Mammary epithelial cell (primary cell): ENCODE results near the gene GTF2H4.
"Not testable (repeated sequence)": the region's sequence is repeated elsewhere in the genome, so short reads cannot be mapped to it uniquely, and the experiment has no call there.

Experiments
- CTCF ChIP-seq, 2 donors: IDR thresholded peaks in 1 of 2; conservative IDR thresholded peaks in 1 of 2; 2 replicates each; pipeline ENCODE4 v1.5.1; 2011 to 2012; ENCODE audit warnings: inconsistent platforms in 2 of 2, low read length in 2 of 2, mild to moderate bottlenecking in 2 of 2, control low read depth in 1 of 2, low read depth in 1 of 2; ENCODE audit not compliant: insufficient read depth in 1 of 2; ENCODE audit errors: extremely low read depth in 1 of 2
- EZH2 ChIP-seq: IDR thresholded peaks from 2 replicates; pipeline ENCODE4 v1.6.1; 2012; ENCODE audit warnings: low read length, inconsistent platforms, borderline replicate concordance

DNA sequence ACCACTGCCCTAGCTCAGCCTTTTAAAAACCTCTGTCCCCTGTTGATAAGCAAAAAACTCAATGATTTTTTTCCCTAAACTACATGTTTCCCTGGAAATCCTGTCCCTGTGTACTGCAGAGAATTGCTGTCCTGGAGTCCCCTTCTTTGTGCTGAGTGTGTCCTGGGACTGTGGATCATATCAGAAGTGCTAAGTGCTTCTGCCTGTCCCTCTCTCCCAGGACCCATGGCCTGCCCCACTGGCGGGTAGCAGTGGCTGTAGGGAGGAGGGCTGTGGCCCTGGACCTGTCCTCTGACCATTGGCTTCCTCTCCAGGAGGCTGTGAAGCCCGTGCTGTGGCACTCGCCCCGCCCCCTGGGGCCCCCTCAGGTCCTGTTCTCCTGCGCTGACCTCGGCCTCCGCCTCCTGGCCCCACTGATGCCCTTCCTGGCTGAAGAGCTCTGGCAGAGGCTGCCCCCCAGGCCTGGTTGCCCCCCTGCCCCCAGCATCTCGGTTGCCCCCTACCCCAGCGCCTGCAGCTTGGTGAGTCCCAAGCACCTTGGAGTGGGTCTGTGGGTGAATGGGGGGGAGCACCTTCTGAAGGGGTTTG lies 16.1 kb downstream of the GTF2H4 start:
- not testable (repeated sequence) for TF ChIP-seq CTCF (conservative IDR thresholded peaks at IDR 0.05 in 1 of 2, IDR thresholded peaks at IDR 0.05 in 1 of 2; ENCODE audit: extremely low read depth in 1 of 2, insufficient read depth in 1 of 2, low read depth in 1 of 2, low read length in 2 of 2); EZH2
